Muscle of arm (tissue), 12 donors: ENCODE measurements around the gene ACAP2. TPM values are rescaled to one million over a fixed set of nuclear protein-coding genes. Genes with fewer than 3 reads are reported as not detected.

Experiments used
- DNase-seq: peaks from one replicate; pipeline ENCODE4 v3.0.0-alpha.2; 2013
- polyA plus RNA-seq, 12 donors: library from polyadenylated mRNA; unstranded; fragments of 120-200 nt; gene quantifications; one replicate each; pipeline ENCODE4 v1.2.1, GENCODE V29; 2013; ENCODE audit not compliant: insufficient read length in 12 of 12

ACAP2 gene
- polyA plus RNA-seq, 12 donors: 16.4 to 39.8 (median 24.7) TPM; not detected in 1

- no peak for DNase-seq
These were observed 180.9 kb downstream of the ACAP2 start for GRCh38 chr3:195261925-195262324.

DNA sequence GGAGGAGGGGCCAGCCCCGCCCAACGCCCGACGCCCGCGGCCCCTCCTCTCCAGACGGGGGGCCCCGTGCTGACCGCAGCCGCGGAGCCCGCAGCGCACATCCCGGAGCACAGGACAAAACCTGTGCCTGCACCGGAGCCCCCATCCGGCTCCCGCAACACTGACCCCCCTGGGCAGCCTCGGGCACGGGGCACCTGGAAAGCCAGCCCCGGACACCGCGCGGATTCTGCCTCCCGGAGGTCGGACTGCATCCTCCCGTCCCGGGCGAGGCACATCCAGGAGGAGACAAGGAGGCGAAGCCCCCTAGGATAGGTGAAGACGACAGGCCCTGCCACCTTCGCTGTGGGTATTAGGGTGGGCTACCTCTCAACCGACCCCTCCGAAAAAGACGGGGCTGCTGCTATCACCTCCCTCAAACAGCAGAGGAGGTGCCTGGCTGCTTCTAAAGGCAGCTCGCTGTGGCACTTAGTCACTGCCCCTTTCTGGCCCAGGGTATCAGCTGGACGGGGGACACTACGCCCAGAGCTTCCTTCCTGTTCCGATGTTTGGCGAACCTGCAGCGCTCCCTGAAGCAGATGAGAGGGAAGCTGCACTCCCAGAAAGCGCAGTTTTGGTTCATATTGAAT lies 182.4 kb downstream of the ACAP2 start:
- no peak for DNase-seq

DNA sequence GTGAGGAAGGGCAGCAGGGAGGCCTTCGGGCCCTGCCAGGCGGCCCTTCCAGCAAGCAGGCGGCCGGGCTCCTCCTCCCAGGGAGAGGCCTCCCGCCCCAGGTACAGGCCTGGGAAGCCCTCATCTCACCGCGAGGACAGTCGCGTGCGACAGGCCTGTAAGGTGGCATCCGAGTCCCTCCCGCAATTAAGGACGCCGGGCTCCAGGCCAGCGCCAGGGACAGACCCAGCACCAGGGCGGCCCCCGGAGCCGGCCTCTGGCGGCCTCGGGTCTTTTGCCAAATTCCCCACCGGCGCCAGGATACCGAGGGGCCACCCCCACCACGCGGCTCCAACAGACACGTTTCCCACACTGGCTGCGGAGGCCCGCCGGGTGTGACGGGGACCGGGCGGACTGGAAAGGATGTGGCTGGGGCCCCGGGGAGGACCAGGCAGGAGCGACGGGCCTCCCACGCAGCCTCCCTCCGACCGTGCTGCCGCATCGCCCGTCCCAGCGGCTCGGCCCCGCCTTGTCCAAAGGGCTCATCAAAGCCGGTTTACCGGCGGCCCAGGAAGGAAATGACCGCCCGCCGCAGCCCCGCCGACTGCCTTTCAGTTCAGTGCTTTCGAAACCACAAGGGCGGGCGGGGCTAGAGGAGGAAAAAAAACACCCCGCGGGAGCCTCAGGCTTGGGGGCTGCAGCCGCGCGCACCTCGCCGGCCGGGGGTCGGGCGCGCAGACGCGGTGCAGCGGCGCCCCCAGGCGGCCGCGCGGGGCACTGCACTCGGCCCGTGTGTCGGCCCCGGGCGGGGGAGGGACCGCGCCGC lies 183.1 kb downstream of the ACAP2 start:
- DNase-seq: peak; percentile 87

DNA sequence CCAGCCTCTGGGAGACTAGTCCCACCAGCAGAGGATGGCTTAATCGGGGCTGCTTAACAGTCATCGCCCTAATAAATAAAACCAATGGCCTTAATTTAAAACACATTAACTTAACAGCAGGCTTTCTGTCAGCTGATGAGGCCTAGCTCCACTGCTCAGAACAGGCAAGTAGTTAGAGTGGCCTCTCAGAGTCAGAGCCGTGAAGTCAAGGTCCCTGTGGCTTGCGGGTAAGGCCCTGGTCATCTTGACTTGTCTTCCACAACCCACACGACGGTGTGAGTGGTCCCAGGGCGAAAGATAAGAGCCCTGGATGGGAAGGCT lies 183.7 kb downstream of the ACAP2 start:
- DNase-seq: no peak

DNA sequence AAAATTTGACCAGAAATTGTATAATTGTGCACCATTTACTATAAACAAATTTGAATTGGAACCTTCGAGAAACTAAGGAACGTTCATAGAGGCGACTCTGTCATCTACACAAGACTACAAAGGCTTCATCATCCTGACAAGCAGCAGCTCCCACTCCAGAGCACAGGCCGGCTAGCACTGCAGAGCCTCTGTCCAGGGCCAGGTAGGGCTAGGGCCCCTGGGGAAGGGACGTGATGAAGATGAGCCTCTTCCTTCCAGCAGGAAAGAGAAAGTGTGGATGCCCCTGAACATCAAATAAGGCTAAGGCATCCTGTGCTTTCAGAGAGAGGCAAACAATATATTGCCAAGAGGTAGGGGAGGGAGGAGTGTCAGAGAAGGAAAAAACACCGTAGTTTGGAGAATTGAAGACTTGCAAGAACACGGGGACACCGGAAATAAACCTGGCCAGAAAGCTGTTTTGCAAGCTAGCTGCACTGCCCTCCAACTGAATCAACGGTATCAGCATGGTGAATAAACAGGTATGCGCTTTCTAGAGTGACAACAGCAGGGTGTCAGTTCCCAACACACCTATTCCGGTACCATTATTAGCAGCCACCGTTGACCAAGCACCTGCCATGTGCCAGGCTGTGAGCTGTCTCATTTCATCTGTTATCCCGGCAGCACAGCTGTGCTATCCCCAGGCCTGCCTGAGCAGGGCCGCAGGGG lies 184.2 kb downstream of the ACAP2 start:
- no peak for DNase-seq

DNA sequence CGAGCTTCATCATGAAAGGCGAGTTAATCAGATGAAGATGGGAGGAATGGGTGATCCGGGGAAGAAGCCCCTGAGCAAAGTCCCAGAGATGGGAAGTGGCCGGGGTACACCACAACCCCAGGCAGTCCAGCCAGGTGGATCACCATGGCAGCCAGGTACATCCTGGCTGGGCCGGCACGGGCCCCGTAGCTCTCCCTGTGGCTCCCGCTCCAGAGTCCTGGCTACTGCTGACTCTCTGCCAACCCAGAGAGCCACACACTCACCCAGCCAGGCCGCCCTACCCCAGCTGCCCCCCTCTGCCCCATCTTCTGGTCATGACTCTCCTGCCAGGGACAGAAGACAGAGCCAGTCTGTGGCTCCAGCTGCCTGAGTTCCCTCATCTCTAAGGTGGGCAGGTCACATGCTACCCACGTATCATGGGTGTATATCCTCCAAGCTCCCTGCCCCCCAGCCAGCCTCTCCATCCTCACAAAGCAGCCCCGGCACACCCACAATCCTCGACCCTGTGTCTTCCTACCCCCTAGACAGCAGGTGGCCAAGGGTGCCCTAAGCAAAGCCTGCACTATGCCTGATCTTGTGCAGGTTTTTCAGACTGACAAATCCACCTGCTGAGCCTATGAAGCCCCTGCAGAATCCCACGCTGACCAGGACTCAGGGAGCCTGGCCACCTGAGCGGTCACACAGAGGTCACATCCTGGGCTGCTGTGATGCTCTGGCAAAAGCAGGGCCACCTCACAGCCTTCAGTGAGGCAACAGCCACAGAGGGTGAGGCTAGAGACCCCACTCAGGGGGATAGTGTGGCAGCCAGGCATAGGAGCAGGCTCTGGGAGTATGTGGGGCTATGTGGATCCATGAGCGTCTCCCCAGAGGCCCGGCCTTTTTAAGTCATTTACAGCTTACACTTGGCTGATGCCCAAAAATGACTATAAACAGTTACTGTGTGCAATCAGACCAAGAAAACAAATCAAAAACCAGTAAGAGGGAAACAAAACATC lies 185.1 kb downstream of the ACAP2 start:
- no peak for DNase-seq

- DNase-seq: no peak
These were observed 186.0 kb downstream of the ACAP2 start for GRCh38 chr3:195256639-195257453.

GRCh38 chr3:195255571-195256501 lies 187.0 kb downstream of the ACAP2 start:
- no peak for DNase-seq

DNA sequence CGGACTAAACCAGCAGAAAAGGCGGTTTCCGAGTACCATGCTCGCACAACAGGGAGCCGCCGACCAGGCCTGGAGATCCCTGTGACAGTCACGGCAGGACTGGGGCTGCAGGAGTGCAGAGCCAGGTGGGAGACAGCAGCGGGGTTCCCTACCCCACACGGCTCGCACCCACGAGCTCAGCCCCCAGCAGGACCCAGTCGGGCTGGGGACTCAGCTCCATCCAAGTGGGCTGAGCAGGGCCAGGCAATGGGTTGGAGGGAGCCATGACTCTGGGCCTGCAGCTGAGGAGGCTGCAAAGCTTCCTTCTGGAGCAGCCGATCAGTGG lies 187.7 kb downstream of the ACAP2 start:
- no peak for DNase-seq

DNA sequence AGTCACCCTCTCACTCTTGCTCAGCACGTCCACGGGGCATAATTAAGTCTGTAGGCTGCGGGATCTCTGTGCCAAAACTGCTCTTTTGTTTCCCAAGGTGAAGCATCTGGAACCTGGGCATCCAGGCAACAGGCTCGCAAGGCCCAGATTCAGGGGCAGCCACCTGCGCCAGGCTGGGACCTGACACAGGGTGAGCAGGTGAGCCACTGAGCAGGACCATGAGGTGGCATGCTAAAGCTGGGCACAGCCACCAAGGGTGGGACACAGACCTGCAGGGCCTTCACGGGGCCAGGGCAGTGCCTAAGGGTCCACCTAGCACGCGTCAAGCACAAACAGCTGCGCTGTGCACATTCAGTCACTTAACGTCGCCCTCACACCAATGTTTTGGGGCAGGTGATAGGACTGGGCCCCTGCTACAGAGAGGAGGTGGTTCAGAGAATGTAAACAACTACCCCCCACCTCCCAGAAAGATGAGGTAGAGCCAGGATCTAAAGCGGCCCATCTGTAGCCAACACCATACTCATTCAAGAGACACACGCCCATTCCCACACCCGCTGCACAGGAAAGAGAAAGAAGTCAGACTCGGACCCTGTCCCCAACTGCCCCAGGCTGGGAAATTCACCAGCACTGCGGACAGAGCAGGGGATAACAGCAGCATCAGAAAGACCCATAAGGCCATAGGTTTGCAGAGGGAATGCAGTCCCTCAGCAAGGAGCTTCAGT lies 188.2 kb downstream of the ACAP2 start:
- DNase-seq: no peak

DNA sequence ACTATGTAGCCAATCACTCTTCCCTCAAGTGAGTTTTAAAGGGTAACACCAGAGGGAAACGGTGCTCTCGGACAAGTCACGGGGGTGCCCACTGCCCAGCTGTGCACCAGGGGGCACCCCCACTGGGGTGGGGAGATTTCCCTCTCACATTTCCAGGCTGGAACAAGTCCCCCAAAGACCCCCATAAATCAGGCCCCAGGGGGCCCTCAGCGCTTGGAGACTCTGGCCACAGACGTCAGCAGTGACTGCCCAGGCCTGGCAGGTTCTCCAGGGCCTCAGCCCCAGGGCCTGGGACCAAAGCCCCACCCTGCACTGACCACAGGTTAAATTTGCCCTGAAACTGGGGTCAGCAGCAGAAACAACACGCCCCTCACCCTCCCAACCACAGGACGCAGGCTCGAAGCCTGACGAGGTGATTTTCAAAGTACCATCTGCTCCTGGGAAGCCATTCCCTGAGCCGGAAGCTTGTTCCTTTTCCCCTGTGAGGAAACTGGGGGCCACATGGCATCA lies 188.8 kb downstream of the ACAP2 start:
- no peak for DNase-seq

DNA sequence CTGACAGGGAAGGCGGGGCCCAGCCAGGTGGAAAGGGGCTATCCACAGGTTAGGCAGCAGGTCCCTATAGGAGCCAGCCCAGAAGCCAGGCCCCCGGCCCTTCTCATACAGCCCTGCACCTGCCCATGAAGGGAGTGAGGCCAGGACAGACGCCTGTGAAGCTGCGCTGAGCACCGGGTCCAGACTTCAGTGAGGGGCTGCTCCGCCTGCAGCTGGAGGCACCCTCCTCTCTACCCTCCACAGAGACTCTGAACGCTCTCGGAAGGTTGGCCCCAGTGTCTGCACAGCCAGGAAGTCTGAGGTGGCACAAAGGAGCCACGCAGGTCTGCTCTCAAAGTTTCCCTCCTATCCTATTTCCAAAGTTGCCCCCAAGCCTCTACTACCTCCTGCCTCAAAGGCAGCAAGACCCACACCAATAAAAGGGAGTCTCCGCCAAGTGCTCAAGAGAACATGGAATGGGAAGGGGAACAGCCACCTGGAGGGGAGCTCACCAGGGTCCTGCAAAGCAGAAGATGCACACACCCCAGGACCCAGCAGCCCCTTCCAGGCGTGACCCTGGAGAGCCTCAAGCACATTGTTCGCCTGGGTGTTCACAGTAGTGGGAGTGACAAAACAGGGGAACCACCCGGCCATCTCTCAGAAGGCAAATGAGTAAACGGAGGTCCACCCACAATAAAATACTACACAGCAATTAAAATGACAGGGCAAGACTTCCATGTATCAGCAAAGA lies 191.3 kb downstream of the ACAP2 start:
- DNase-seq: no peak

DNA sequence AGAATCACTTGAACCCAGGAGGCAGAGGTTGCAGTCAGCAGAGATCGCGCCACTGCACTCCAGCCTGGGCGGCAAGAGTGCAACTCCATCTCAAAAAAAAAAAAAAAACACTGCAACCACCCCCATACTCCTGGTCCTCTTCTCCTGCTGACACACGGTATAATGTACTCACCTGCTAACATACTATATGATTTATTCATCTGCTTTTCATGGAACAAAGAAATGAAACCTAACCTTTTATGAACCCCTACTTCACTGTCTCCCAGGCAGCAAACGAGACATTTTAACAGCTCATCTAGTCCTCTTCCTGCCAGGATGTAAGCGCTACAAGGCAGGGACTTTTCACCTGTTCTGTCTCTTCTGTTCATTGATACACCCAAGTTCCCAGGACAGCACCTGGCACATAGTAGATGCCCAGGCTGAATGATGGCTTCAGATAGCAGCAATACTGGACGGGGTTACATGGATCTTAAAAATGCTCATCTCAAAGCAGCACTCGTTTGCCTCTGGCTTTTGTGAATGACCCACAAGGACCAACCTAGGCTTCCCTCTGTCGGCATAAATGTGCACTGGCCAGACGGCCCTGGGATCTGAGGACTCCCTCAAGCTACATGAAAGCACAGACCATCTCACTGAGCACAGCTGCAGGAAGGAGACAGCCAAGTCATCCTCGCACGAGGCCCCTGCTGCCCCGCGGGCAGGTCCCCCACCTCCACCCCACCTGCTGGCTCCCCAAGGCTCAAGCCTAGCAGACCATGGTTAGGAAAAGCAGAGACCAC lies 192.2 kb downstream of the ACAP2 start:
- peak; percentile 69 for DNase-seq

GRCh38 chr3:195249858-195250464 lies 192.9 kb downstream of the ACAP2 start:
- DNase-seq: no peak

DNA sequence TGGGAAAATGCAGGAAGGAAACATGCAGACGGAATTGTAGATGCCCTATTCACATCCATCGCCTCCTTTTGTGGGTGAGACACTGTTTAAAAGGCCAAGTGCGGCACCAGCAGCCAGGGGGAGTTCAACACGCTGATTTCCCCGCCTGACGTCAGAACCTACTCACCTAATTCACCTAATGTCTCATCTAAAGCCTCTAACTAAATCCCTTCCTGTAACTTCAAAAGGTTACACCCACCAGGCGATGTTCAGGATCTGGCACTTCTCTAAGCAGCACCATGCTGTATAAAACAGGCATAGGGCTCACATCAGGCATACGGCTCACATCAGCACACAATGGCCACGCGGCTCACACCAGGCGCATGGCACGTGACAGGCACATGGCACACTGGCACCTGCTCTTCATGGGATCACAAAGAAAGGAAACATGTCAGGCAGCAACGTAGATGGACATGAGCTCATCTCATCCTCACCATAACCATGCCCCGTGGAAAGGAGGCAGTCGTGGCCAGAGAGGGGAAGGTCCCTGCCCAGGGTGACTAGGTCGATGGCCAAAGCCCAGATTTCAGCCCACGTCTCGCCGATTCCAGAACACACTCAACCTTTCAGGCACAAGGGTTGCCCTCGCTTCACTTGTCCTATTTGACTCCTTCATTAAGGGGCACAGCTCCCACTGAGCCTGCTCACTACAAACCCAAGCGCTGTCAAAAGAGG lies 193.6 kb downstream of the ACAP2 start:
- DNase-seq: no peak

- DNase-seq: no peak
These were observed 194.5 kb downstream of the ACAP2 start for GRCh38 chr3:195248281-195248680.
